ENCODE results near the gene RTKN2. TPM values are rescaled to one million over a fixed set of nuclear protein-coding genes. Genes with fewer than 3 reads are reported as not detected.

The RTKN2 gene
- total and polyA plus RNA-seq, 2 experiments from 2014 or later, result 1.1 to 4.4 TPM

- Histone ChIP-seq H3K27me3 (no peaks in the 10 kb centered on the region), H3K27ac (no peak overlapping the region), H3K9me3 (ENCODE audit: low read depth) (no peaks in the 10 kb centered on the region), H3K4me3 (no peak overlapping the region), H3K36me3 (no peaks in the 10 kb centered on the region), H3K4me1 (ENCODE audit: low read depth) (no peaks in the 10 kb centered on the region)
- TF ChIP-seq CTCF (IDR thresholded peaks at IDR 0.05; ENCODE audit: low read depth, low read length), result no peak
- DNase-seq (ENCODE audit: low read depth in 1 of 2, low spot score in 1 of 2), result no peak
Measured at GRCh38 chr10:62163024-62163423, 105.6 kb downstream of the RTKN2 start.

DNA sequence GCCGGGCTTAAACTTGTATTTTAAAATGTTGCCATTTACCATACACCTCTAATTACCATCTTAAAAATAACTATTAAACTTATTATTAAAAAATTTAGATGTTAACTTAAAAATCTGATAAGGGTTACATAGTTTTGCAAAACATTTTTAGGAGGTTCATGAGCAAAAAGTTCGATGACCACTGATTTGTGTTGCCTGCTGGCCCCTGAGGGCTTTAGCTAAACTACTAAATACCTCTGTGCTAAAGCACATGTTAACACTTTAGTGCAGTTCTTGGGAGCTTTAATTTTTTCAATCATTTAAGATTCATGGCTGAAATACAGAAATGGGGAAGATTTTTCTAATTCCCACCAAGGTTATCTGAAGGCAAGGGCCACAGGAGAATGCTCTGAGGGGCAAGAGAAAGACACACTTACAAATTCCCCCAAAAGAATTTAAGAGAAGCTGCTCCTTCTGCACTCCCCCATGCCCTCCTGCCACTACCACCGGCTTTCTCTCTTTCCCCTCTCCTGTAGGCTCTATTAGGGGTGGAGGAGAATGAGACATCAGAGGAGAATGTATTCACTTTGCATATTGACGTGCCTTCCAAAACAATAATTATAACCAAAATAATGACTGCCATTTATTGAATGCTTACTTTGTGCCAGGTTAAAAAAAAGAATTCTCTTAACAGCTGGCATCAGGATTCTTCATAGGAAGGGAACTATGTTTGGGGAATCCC, 106.2 kb downstream of the RTKN2 start:
- no peak for TF ChIP-seq CTCF (IDR thresholded peaks at IDR 0.05; ENCODE audit: low read depth, low read length)
- H3K9me3 ChIP-seq (ENCODE audit: low read depth), result no peaks in the 10 kb centered on the region
- H3K36me3 ChIP-seq, result no peaks in the 10 kb centered on the region
- DNase-seq (ENCODE audit: low read depth in 1 of 2, low spot score in 1 of 2), result no peak
- no peak overlapping the region for H3K27ac ChIP-seq
- H3K4me1 ChIP-seq (ENCODE audit: low read depth), result no peaks in the 10 kb centered on the region
- H3K4me3 ChIP-seq, result no peak overlapping the region
- H3K27me3 ChIP-seq, result no peaks in the 10 kb centered on the region

DNA sequence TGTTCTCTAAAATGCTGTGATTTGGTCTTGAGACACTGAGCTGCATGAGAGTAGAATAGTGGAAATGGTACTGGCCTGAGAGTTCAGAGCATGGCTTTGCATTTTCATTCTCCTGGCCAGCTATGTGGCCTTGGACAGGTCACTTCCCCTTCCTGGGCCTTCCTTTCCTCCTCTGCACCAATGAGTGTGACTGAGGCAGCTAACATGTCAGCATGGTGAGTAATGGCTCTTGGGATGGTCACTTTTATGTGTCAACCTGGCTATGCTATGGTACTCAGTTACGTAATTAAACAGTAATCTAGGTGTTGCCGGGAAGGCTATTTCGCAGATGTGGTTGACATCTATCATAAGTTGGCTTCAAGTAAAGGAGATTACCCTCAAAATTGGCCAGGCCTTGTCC, 109.3 kb downstream of the RTKN2 start:
- no peak for TF ChIP-seq CTCF (IDR thresholded peaks at IDR 0.05; ENCODE audit: low read depth, low read length)
- H3K4me3 ChIP-seq, result no peak overlapping the region
- DNase-seq (ENCODE audit: low read depth in 1 of 2, low spot score in 1 of 2), result no peak
- H3K27me3 ChIP-seq, result no peaks in the 10 kb centered on the region
- no peaks in the 10 kb centered on the region for H3K36me3 ChIP-seq
- H3K4me1 ChIP-seq (ENCODE audit: low read depth), result no peaks in the 10 kb centered on the region
- no peak overlapping the region for H3K27ac ChIP-seq
- no peaks in the 10 kb centered on the region for H3K9me3 ChIP-seq (ENCODE audit: low read depth)

- H3K36me3 ChIP-seq, result no peaks in the 10 kb centered on the region
- H3K4me3 ChIP-seq, result no peak overlapping the region
- H3K27ac ChIP-seq, result no peak overlapping the region
- TF ChIP-seq CTCF (IDR thresholded peaks at IDR 0.05; ENCODE audit: low read depth, low read length), result no peak
- H3K27me3 ChIP-seq, result no peaks in the 10 kb centered on the region
- H3K4me1 ChIP-seq (ENCODE audit: low read depth), result no peaks in the 10 kb centered on the region
- no peaks in the 10 kb centered on the region for H3K9me3 ChIP-seq (ENCODE audit: low read depth)
- DNase-seq (ENCODE audit: low read depth in 1 of 2, low spot score in 1 of 2), result no peak
Measured at GRCh38 chr10:62157601-62158000, 111.0 kb downstream of the RTKN2 start.

DNA sequence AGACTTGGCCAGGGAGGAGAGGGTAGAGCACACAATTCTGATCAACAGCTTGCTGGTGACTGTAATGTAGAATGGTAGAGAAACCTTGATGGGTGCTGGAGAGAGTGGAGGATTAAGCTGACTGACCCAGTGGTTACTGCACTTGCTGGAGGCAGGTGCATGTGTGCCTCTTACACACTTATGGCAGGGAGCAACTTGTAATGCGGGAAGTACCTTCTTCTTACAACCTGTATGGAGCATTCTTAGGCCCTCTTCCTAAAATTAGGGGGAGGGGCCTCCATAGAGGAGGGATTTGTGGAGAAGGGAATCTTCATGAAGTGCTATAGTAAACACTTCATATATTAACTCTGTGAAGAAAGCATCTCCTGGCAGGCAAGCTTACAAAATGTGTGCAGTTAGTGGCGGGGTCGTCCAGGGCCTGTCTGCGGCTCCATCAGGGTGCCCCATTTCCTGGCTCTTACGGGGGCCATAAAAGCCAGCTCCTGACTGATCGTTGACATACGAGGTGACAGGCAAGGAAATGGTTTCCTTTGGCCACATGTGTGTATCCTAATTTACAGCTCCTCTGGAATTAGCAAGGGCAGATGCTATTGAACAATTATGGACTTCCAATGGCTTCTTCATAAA, 113.5 kb downstream of the RTKN2 start:
- H3K4me1 ChIP-seq (ENCODE audit: low read depth), result no peaks in the 10 kb centered on the region
- no peak overlapping the region for H3K4me3 ChIP-seq
- H3K27ac ChIP-seq, result no peak overlapping the region
- no peaks in the 10 kb centered on the region for H3K9me3 ChIP-seq (ENCODE audit: low read depth)
- no peaks in the 10 kb centered on the region for H3K27me3 ChIP-seq
- no peak for TF ChIP-seq CTCF (IDR thresholded peaks at IDR 0.05; ENCODE audit: low read depth, low read length)
- no peak for DNase-seq (ENCODE audit: low read depth in 1 of 2, low spot score in 1 of 2)
- no peaks in the 10 kb centered on the region for H3K36me3 ChIP-seq

Measured in cardiac muscle cell (in vitro differentiated cells and primary cell).